ENCODE data around the gene NDN. TPM values are rescaled to one million over a fixed set of nuclear protein-coding genes. Genes with fewer than 3 reads are reported as not detected.

Gene NDN
- total RNA-seq, 1 donor from 2014 or later, result 20.3 TPM

DNA sequence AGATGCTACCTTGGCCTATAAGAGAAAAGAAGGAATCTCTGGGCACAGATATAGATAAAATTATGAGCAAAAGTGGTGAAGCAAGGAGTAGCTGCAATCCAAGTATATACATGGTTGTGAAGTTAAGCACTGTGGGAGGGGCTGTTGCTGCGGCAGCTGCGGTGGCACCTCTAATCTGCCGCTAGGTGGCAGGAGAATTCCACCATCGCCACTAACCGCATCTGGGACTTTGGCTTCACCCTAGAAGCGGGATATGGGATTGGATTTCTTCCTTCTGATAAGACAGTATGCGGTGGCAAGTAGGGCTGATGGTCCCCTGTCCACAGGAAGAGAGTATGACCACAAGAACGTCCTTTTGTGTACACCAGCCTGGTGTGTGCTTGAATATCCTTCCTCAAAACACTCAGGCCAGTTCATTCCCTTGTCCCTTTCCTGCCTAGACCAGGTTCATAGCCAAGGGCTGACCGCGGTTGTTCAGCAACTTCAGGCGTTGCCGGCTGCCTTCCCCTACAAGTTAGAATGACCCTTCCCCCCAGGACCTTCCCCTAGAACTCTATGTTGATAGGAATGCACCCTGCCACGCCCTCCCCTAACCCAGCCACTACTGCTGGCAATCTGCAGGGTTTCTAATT, 44.6 kb downstream of the NDN start:
- peak; percentile 2 to 46 for DNase-seq (ENCODE audit: low read depth in 2 of 2)

Other genes with a start within 250 kb of the NDN start
- not detected in 2 replicates for gene GOLGA6L2, start 240.1 kb downstream of the NDN start, total RNA-seq
- gene MKRN3, start 121.6 kb downstream of the NDN start, total RNA-seq, result under 0.01 TPM in 1 of 2 replicates, not detected in the other
- not detected in 2 replicates for gene MAGEL2, start 39.4 kb downstream of the NDN start, total RNA-seq

Data from dermis microvascular lymphatic vessel endothelial cell (primary cell).